H1 (cell line): Measurements from ENCODE around the gene RAP2A. TPM values are rescaled to one million over a fixed set of nuclear protein-coding genes. Genes with fewer than 3 reads are reported as not detected.

Experiments used
- CHD7 ChIP-seq: fragments of 300-600 bp; sonication (generic); IDR thresholded peaks from 2 replicates; pipeline ENCODE4 v1.7.1; 2012; ENCODE audit warnings: low read length, moderate library complexity, mild to moderate bottlenecking, inconsistent platforms; ENCODE audit not compliant: insufficient replicate concordance
- SIX5 ChIP-seq: IDR thresholded peaks from 2 replicates; pipeline ENCODE4 v1.6.1; 2011; ENCODE audit warnings: mild to moderate bottlenecking, low read depth, low read length
- polyA plus RNA-seq, 7 experiments: library from polyadenylated mRNA; depleted of rRNA in 3 of 7; stranded (reverse) in 5 of 7; unstranded in 2 of 7; fragments of >200 nt in 5 of 7; fragments of 200-250 nt in 2 of 7; gene quantifications; 1 replicate in 5 of 7; 2 replicates in 1 of 7; 4 replicates in 1 of 7; pipeline versions ENCODE4 v1.2.1 to v1.2.3, GENCODE V29; 2011 to 2013; ENCODE audit warnings: missing spikeins in 2 of 7, mixed read lengths in 2 of 7
- total RNA-seq: library from RNA; stranded (reverse); fragmentation: NEBNext Ultra II Directional; extraction: Animal tissue kit (Norgen Biotek cat#: 25700); gene quantifications from 2 replicates; pipeline ENCODE4 v1.2.1, GENCODE V29; 2021

Gene RAP2A
- total and polyA plus RNA-seq, 2 of the 8 experiments (the other 6 are each of a cell fraction or from before 2014, with no cell fraction given), result 8.4 to 43.4 TPM

- no peak for TF ChIP-seq CHD7
- no peak for TF ChIP-seq SIX5
- TF ChIP-seq, all 59 proteins: peak for 0
Observed at GRCh38 chr13:97390941-97391600, 42.9 kb upstream of the RAP2A start (continued).
